H9 (cell line): Measurements from ENCODE around the gene ESRRB. TPM values are rescaled to one million over a fixed set of nuclear protein-coding genes. Genes with fewer than 3 reads are reported as not detected.

Experiments
- DNase-seq: peaks from one replicate; pipeline ENCODE4 v3.0.0-alpha.2; 2017
- H2AFZ ChIP-seq: one replicate; pipeline ENCODE4 v1.6.1; 2013; ENCODE audit warnings: mild to moderate bottlenecking, low read length, control low read depth, moderate library complexity
- H2AK5ac ChIP-seq: 2 replicates; pipeline ENCODE4 v1.6.1; 2013; ENCODE audit warnings: low read length, control low read depth, mixed read lengths; ENCODE audit not compliant: insufficient read length
- H2BK120ac ChIP-seq: one replicate; pipeline ENCODE4 v1.6.1; 2013; ENCODE audit warnings: low read depth, mild to moderate bottlenecking, low read length, control low read depth, inconsistent platforms; ENCODE audit not compliant: poor library complexity, severe bottlenecking
- H2BK12ac ChIP-seq: 2 replicates; pipeline ENCODE4 v1.6.1; 2013; ENCODE audit warnings: low read length, control low read depth, mixed read lengths, low read depth; ENCODE audit not compliant: insufficient read length
- H2BK15ac ChIP-seq: 2 replicates; pipeline ENCODE4 v1.6.1; 2013; ENCODE audit warnings: low read depth, low read length, control low read depth
- H2BK20ac ChIP-seq: one replicate; pipeline ENCODE4 v1.6.1; 2013; ENCODE audit warnings: low read depth, mild to moderate bottlenecking, low read length, control low read depth, inconsistent platforms; ENCODE audit not compliant: poor library complexity, severe bottlenecking
- H2BK5ac ChIP-seq: 2 replicates; pipeline ENCODE4 v1.6.1; 2013; ENCODE audit warnings: low read length, control low read depth, mixed read lengths; ENCODE audit not compliant: insufficient read length
- H3K14ac ChIP-seq: 2 replicates; pipeline ENCODE4 v1.6.1; 2013; ENCODE audit warnings: low read length, control low read depth; ENCODE audit not compliant: insufficient read depth
- H3K18ac ChIP-seq: 2 replicates; pipeline ENCODE4 v1.6.1; 2013; ENCODE audit warnings: low read depth, mild to moderate bottlenecking, mixed read lengths, low read length, control low read depth; ENCODE audit not compliant: insufficient read length
- H3K23ac ChIP-seq: 2 replicates; pipeline ENCODE4 v1.6.1; 2013; ENCODE audit warnings: low read length, control low read depth, mixed read lengths, low read depth; ENCODE audit not compliant: insufficient read length
- H3K23me2 ChIP-seq: 2 replicates; pipeline ENCODE4 v1.6.1; 2013; ENCODE audit warnings: low read depth, mild to moderate bottlenecking, mixed read lengths, low read length, control low read depth; ENCODE audit not compliant: insufficient read length, poor library complexity, severe bottlenecking
- H3K27ac ChIP-seq: 2 replicates; pipeline ENCODE4 v1.5.1; 2013; ENCODE audit warnings: low read length, control low read depth, mixed read lengths, low read depth; ENCODE audit not compliant: insufficient read length
- H3K27me3 ChIP-seq: 2 replicates; pipeline ENCODE4 v1.6.1; 2013; ENCODE audit warnings: low read length, control low read depth, inconsistent platforms; ENCODE audit not compliant: insufficient read depth
- H3K4ac ChIP-seq: 2 replicates; pipeline ENCODE4 v1.6.1; 2013; ENCODE audit warnings: low read depth, mild to moderate bottlenecking, control low read depth, inconsistent platforms, low read length, moderate library complexity
- H3K4me1 ChIP-seq: 2 replicates; pipeline ENCODE4 v1.6.1; 2013; ENCODE audit warnings: low read length, control low read depth, inconsistent platforms; ENCODE audit not compliant: insufficient read depth
- H3K4me2 ChIP-seq: 2 replicates; pipeline ENCODE4 v1.6.1; 2013; ENCODE audit warnings: low read length, control low read depth, mixed read lengths; ENCODE audit not compliant: insufficient read length, insufficient read depth
- H3K56ac ChIP-seq: 2 replicates; pipeline ENCODE4 v1.6.1; 2013; ENCODE audit warnings: low read depth, mild to moderate bottlenecking, mixed read lengths, low read length, control low read depth; ENCODE audit not compliant: insufficient read length
- H3K79me1 ChIP-seq: 2 replicates; pipeline ENCODE4 v1.6.1; 2013; ENCODE audit warnings: low read depth, mild to moderate bottlenecking, moderate library complexity, low read length, control low read depth, inconsistent platforms; ENCODE audit not compliant: insufficient read depth, poor library complexity, severe bottlenecking
- H3K79me2 ChIP-seq: 2 replicates; pipeline ENCODE4 v1.6.1; 2013; ENCODE audit warnings: low read length, control low read depth, inconsistent platforms; ENCODE audit not compliant: insufficient read depth
- H3K9ac ChIP-seq: 2 replicates; pipeline ENCODE4 v1.6.1; 2013; ENCODE audit warnings: low read length, control low read depth, mixed read lengths; ENCODE audit not compliant: insufficient read length; ENCODE audit errors: extremely low read depth
- H3K9me3 ChIP-seq: one replicate; pipeline ENCODE4 v1.6.1; 2013; ENCODE audit warnings: low read depth, low read length, inconsistent platforms; ENCODE audit not compliant: control insufficient read depth
- H3T11ph ChIP-seq: one replicate; pipeline ENCODE4 v1.6.1; 2013; ENCODE audit warnings: mild to moderate bottlenecking, low read length, control low read depth, inconsistent platforms
- H4K20me1 ChIP-seq: one replicate; pipeline ENCODE4 v1.6.1; 2013; ENCODE audit not compliant: control insufficient read depth, insufficient read length, insufficient read depth
- H4K5ac ChIP-seq: 2 replicates; pipeline ENCODE4 v1.6.1; 2013; ENCODE audit warnings: low read depth, mild to moderate bottlenecking, mixed read lengths, low read length, control low read depth; ENCODE audit not compliant: insufficient read length
- H4K8ac ChIP-seq: replicated peaks from 2 replicates; pipeline ENCODE4 v1.6.1; 2013; ENCODE audit warnings: low read length, control low read depth, mixed read lengths, low read depth; ENCODE audit not compliant: insufficient read length
- H4K91ac ChIP-seq: 2 replicates; pipeline ENCODE4 v1.6.1; 2013; ENCODE audit warnings: low read depth, mild to moderate bottlenecking, moderate library complexity, mixed read lengths, low read length, control low read depth; ENCODE audit not compliant: insufficient read length
- H3K27ac Mint-ChIP-seq, 3 experiments: 2 replicates in 2 of 3; 3 replicates in 1 of 3; pipeline ENCODE4 v1.8.0; 2020 to 2021; ENCODE audit warnings: mixed read lengths in 3 of 3, mild to moderate bottlenecking in 1 of 3, moderate library complexity in 1 of 3
- H3K27me3 Mint-ChIP-seq: 2 replicates; pipeline ENCODE4 v1.8.0; 2021; ENCODE audit warnings: low read depth, mild to moderate bottlenecking, moderate library complexity, mixed read lengths
- H3K36me3 Mint-ChIP-seq, 3 experiments: 2 replicates in 2 of 3; 3 replicates in 1 of 3; pipeline ENCODE4 v1.8.0; 2020 to 2021; ENCODE audit warnings: low read depth in 3 of 3, mixed read lengths in 3 of 3; ENCODE audit not compliant: insufficient read depth in 1 of 3
- H3K4me1 Mint-ChIP-seq, 2 experiments: 2 replicates each; pipeline ENCODE4 v1.8.0; 2020; ENCODE audit warnings: mixed read lengths in 2 of 2
- H3K4me3 Mint-ChIP-seq, 2 experiments: 2 replicates in 1 of 2; 3 replicates in 1 of 2; pipeline ENCODE4 v1.8.0; 2020 to 2021; ENCODE audit warnings: mild to moderate bottlenecking in 2 of 2, mixed read lengths in 2 of 2, moderate library complexity in 1 of 2
- H3K9me3 Mint-ChIP-seq, 2 experiments: 2 replicates in 1 of 2; 3 replicates in 1 of 2; pipeline ENCODE4 v1.8.0; 2020; ENCODE audit warnings: mild to moderate bottlenecking in 2 of 2, mixed read lengths in 2 of 2, moderate library complexity in 1 of 2
- CTCF ChIP-seq: fragments of 200-600 bp; sonication (generic); conservative IDR thresholded peaks from 3 replicates; pipeline ENCODE4 v1.8.0; 2021; ENCODE audit warnings: antibody characterized with exemption, mild to moderate bottlenecking
- WGBS: extraction: QIAGEN DNeasy Blood & Tissue Kit; methylation state at CpG from one replicate; pipeline ENCODE4 v1.1.7; 2013; ENCODE audit warnings: missing lambda C conversion rate, low lambda C conversion rate, mixed read lengths; ENCODE audit not compliant: insufficient read length; ENCODE audit errors: extremely low coverage; 5-methylcytosine and 5-hydroxymethylcytosine counted together
- total RNA-seq: library from RNA; stranded (reverse); gene quantifications from 2 replicates; pipeline ENCODE4 v1.2.1, GENCODE V29; 2021

The ESRRB gene
- total RNA-seq, 1 experiment from 2014 or later, result 0.11 TPM

DNA sequence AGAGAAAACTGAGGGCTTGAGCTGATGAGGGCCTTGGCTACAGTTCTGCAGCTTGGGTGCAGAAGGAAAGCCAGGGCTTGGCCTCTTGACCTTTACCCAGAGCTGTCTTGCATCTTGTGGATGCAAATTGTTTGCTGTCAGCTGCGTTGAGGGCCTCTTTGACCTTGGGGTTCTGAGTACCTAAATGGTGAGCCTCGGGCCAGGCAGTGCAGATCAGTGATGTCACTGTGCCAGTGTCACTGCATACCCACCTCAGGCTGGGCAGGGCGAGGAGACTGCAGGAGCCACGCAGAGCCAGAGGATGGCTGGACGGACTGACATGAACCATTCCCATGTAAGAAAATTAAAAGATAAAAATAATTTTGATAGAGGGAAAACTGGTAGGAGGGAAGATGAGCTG is 18.6 kb downstream of the ESRRB start:
- no peak overlapping the region for H2BK5ac ChIP-seq
- Mint-ChIP-seq H3K9me3 (no peaks in the 10 kb centered on the region; a peak in 1 of 5 replicates), H3K27me3 (peaks cover 2% of the 10 kb centered on the region), H3K36me3 (no peaks in the 10 kb centered on the region), H3K4me3 (no peak overlapping the region), H3K27ac (no peak overlapping the region), H3K4me1 (peaks cover 0 to 24% of the 10 kb centered on the region in 2 experiments; a peak in 3 of 4 replicates)
- H3K27me3 ChIP-seq, result no peaks in the 10 kb centered on the region
- no peak overlapping the region for H3K9ac ChIP-seq
- H3K23me2 ChIP-seq, result no peaks in the 10 kb centered on the region
- no peak overlapping the region for H2BK12ac ChIP-seq
- no peak overlapping the region for H3T11ph ChIP-seq
- no peaks in the 10 kb centered on the region for H4K20me1 ChIP-seq
- H3K4me2 ChIP-seq, result no peak overlapping the region
- no peak overlapping the region for H3K4ac ChIP-seq
- H3K4me1 ChIP-seq, result no peaks in the 10 kb centered on the region
- no peak overlapping the region for H4K91ac ChIP-seq
- no peak overlapping the region for H3K14ac ChIP-seq
- no peak overlapping the region for H2BK20ac ChIP-seq
- H3K79me1 ChIP-seq, result no peaks in the 10 kb centered on the region
- no peak overlapping the region for H3K23ac ChIP-seq
- no CpG with 5 or more reads among the region's 5 CpGs for WGBS
- no peak overlapping the region for H2AFZ ChIP-seq
- no peak overlapping the region for H3K18ac ChIP-seq
- TF ChIP-seq CTCF, result no peak
- H4K8ac ChIP-seq, result no peak overlapping the region
- no peak overlapping the region for H3K56ac ChIP-seq
- no peak overlapping the region for H2BK15ac ChIP-seq
- H2BK120ac ChIP-seq, result no peak overlapping the region
- H3K9me3 ChIP-seq, result no peaks in the 10 kb centered on the region
- H2AK5ac ChIP-seq, result no peak overlapping the region
- no peak overlapping the region for H3K27ac ChIP-seq
- H3K79me2 ChIP-seq, result no peaks in the 10 kb centered on the region
- H4K5ac ChIP-seq, result no peak overlapping the region
- no peak for DNase-seq
